GM18499 (cell line): Measurements from ENCODE around the gene EPO.
"Not testable (repeated sequence)": the region's sequence is repeated elsewhere in the genome, so short reads cannot be mapped to it uniquely, and the experiment has no call there.

Source experiments
- ATAC-seq: cut with Tn5 transposase; IDR thresholded peaks from one replicate; pipeline ENCODE4 v1.9.1; 2021; ENCODE audit warnings: moderate number of reproducible peaks; ENCODE audit not compliant: insufficient read depth, unreplicated experiment

The EPO gene

GRCh38 chr7:100731937-100732636, 11.8 kb downstream of the EPO start:
- no peak for ATAC-seq

GRCh38 chr7:100735730-100736129, 15.5 kb downstream of the EPO start:
- no peak for ATAC-seq

DNA sequence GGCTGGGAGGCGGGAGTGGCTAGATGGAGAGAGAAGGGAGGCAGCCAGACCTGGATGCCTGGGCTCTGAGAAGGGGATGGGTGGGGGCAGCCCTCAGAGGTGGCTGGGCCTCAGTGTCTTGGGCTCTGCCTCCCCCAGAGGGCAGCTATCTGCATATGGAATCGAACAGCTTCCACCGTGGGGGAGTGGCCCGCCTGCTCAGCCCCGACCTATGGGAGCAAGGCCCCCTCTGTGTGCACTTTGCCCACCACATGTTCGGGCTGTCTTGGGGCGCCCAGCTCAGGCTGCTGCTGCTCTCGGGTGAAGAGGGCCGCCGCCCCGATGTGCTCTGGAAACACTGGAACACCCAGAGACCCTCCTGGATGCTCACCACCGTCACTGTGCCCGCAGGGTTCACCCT, 16.4 kb downstream of the EPO start:
- ATAC-seq, result no peak

- ATAC-seq, result no peak
Measured at GRCh38 chr7:100739934-100740333, 19.7 kb downstream of the EPO start.

DNA sequence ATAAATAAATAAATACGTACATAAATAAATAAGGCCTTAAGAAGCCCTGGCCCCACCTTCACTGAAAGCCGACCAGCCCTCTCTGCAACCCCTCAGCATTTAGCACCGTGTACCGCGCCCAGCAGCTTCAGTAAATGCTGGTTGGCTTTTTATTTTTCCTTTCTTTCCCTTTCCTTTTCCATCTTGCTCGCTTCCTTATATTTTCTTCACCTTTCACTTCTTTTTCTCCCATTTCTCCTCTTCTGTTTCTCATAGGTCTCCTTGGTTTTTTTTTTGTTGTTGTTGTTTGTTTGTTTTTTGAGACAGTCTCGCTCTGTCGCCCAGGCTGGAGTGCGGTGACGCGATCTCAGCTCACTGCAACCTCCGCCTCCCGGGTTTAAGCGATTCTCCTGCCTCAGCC, 24.3 kb downstream of the EPO start:
- ATAC-seq, result no peak

DNA sequence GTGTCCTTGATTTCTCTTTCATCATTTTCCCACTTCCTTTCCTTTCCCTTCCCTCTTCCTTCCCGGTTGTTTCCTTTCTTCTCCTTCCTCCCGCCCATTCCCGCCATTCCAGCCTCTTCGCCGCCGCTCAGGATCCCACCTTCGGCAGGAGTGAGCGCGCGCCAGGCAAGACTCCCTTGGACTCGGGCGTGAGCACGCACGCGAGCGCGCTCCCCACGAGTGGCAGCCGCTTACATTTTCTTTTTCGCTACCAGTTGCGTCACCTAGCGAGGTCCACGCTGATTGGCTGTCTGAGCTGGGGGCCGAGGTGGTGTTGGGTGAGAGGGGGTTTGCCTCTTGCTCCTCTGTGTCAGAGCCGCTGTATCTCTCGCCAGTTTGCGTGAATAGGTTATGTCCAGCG, 24.9 kb downstream of the EPO start:
- ATAC-seq, result no peak

DNA sequence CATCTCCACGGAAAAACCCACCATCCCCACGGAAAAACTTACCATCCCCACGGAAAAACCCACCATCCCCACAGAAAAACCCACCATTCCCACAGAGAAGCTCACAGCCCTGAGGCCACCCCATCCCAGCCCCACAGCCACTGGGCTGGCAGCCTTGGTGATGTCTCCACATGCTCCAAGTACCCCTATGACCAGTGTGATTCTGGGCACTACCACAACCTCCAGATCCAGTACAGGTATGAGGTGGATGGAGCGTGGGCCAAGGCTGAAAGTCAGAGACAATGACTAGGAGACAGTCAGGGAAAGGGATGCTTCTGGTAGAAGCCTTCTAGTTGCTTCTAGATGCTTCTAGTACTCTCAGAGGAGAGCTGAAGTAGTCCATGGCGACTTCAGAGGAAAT, 32.7 kb downstream of the EPO start:
- ATAC-seq, result no peak

DNA sequence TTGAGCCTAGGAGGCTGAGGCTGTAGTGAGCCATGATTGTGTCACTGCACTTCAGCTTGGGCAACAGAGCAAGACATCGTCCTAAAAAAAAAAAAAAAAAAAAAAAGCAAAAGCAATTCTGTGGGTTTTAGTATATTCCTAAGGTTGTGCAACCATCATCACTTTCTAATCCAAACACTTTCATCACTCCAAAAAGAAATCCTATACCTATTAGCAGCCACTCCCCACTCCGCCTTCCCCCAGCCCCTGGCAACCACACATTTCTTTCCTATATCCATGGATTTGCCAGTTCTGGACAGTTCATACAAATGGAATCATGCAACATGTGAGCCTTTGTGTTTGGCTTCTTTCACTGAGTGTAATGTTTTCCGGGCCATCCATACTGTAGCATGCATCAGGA, 33.5 kb downstream of the EPO start:
- ATAC-seq, result no peak

GRCh38 chr7:100759357-100760171, 39.3 kb downstream of the EPO start:
- ATAC-seq, result no peak

- not testable (repeated sequence) for ATAC-seq
Measured at GRCh38 chr7:100762841-100763240, 42.6 kb downstream of the EPO start.

GRCh38 chr7:100763556-100764140, 43.4 kb downstream of the EPO start:
- ATAC-seq, result no peak

GRCh38 chr7:100764841-100765240, 44.6 kb downstream of the EPO start:
- ATAC-seq, result no peak

- no peak for ATAC-seq
Measured at GRCh38 chr7:100765250-100765649, 45.0 kb downstream of the EPO start.

- no peak for ATAC-seq
Measured at GRCh38 chr7:100768784-100769183, 48.5 kb downstream of the EPO start.
